WTC11 (cell line): ENCODE measurements around the gene SPATA4. TPM values are rescaled to one million over a fixed set of nuclear protein-coding genes. Genes with fewer than 3 reads are reported as not detected.

ENCODE experiments used
- ATAC-seq: fragments of 200-7000 bp; cut with Tn5 transposase; 2 replicates; pipeline ENCODE4 v1.10.0; 2021; ENCODE audit warnings: mild to moderate bottlenecking, moderate library complexity
- CTCF ChIA-PET: fragments of 300-600 bp; sonication (Branson Sonifier 250); formaldehyde crosslinking; loops from one replicate; lab custom pipeline; 2021; ENCODE audit warnings: antibody characterized with exemption; lab: Charles Lee
- POLR2A ChIA-PET: fragments of 350-600 bp; sonication (Branson Sonifier 250); formaldehyde crosslinking; loops from one replicate; lab custom pipeline; 2021; ENCODE audit warnings: antibody characterized with exemption; lab: Charles Lee
- DNase-seq: peaks from one replicate; pipeline ENCODE4 v3.0.0; 2021; ENCODE audit warnings: low spot score
- H3K27ac Mint-ChIP-seq: 2 replicates; pipeline ENCODE4 v1.8.0; 2021; ENCODE audit warnings: mixed read lengths
- H3K27me3 Mint-ChIP-seq: 2 replicates; pipeline ENCODE4 v1.8.0; 2021; ENCODE audit warnings: low read depth, mild to moderate bottlenecking, moderate library complexity, mixed read lengths
- H3K36me3 Mint-ChIP-seq: 2 replicates; pipeline ENCODE4 v1.8.0; 2021; ENCODE audit warnings: mixed read lengths
- H3K4me1 Mint-ChIP-seq: 2 replicates; pipeline ENCODE4 v1.8.0; 2022; ENCODE audit warnings: mixed read lengths
- H3K4me3 Mint-ChIP-seq: 2 replicates; pipeline ENCODE4 v1.8.0; 2021; ENCODE audit warnings: mild to moderate bottlenecking, moderate library complexity, mixed read lengths
- H3K9me3 Mint-ChIP-seq: 2 replicates; pipeline ENCODE4 v1.8.0; 2021; ENCODE audit warnings: mixed read lengths
- CREM ChIP-seq: sonication (generic); formaldehyde crosslinking; IDR thresholded peaks from 2 replicates; pipeline ENCODE4 v1.8.1; 2022; ENCODE audit warnings: mild to moderate bottlenecking, missing genetic modification reagents, moderate library complexity
- E2F4 ChIP-seq: sonication (generic); formaldehyde crosslinking; IDR thresholded peaks from 2 replicates; pipeline ENCODE4 v1.8.1; 2022; ENCODE audit warnings: low read depth, mild to moderate bottlenecking, moderate library complexity, missing genetic modification reagents, borderline replicate concordance
- ESRRA ChIP-seq: sonication (generic); formaldehyde crosslinking; IDR thresholded peaks from 2 replicates; pipeline ENCODE4 v1.8.1; 2022; ENCODE audit warnings: mild to moderate bottlenecking, missing genetic modification reagents, borderline replicate concordance
- FOXK1 ChIP-seq: sonication (generic); formaldehyde crosslinking; IDR thresholded peaks from 2 replicates; pipeline ENCODE4 v1.8.0; 2022; ENCODE audit warnings: mild to moderate bottlenecking, moderate library complexity, missing genetic modification reagents
- FOXP4 ChIP-seq: sonication (generic); formaldehyde crosslinking; IDR thresholded peaks from 2 replicates; pipeline ENCODE4 v1.8.0; 2022; ENCODE audit warnings: mild to moderate bottlenecking, missing genetic modification reagents
- GABPB1 ChIP-seq: sonication (generic); formaldehyde crosslinking; IDR thresholded peaks from 2 replicates; pipeline ENCODE4 v1.8.1; 2023; ENCODE audit warnings: mild to moderate bottlenecking, missing genetic modification reagents
- GRHL2 ChIP-seq: fragments of 250-450 bp; sonication (Bioruptor Pico); IDR thresholded peaks from 2 replicates; pipeline ENCODE4 v1.8.0; 2022; ENCODE audit warnings: mild to moderate bottlenecking, moderate library complexity; ENCODE audit not compliant: insufficient replicate concordance, severe bottlenecking
- GTF2I ChIP-seq: fragments of 250-450 bp; sonication (Bioruptor Pico); conservative IDR thresholded peaks from 2 replicates; pipeline ENCODE4 v1.4.0; 2021; ENCODE audit warnings: mild to moderate bottlenecking
- NR1H2 ChIP-seq: sonication (generic); formaldehyde crosslinking; IDR thresholded peaks from 2 replicates; pipeline ENCODE4 v1.9.0; 2021; ENCODE audit warnings: mild to moderate bottlenecking, moderate library complexity, missing genetic modification reagents
- PRDM15 ChIP-seq: sonication (generic); formaldehyde crosslinking; IDR thresholded peaks from 2 replicates; pipeline ENCODE4 v1.8.0; 2022; ENCODE audit warnings: missing genetic modification reagents
- PRRX2 ChIP-seq: fragments of 250-450 bp; sonication (Bioruptor Pico); IDR thresholded peaks from 2 replicates; pipeline ENCODE4 v1.8.0; 2021; ENCODE audit warnings: mild to moderate bottlenecking
- SMAD4 ChIP-seq: sonication (generic); formaldehyde crosslinking; IDR thresholded peaks from 2 replicates; pipeline ENCODE4 v1.8.0; 2022; ENCODE audit warnings: mild to moderate bottlenecking, missing genetic modification reagents
- TCF7 ChIP-seq: sonication (generic); formaldehyde crosslinking; IDR thresholded peaks from 2 replicates; pipeline ENCODE4 v1.8.0; 2022; ENCODE audit warnings: mild to moderate bottlenecking, low read depth, missing genetic modification reagents, moderate library complexity
- TEAD1 ChIP-seq: sonication (generic); formaldehyde crosslinking; IDR thresholded peaks from 2 replicates; pipeline ENCODE4 v1.8.0; 2022; ENCODE audit warnings: mild to moderate bottlenecking, missing genetic modification reagents
- ZNF396 ChIP-seq: fragments of 250-450 bp; sonication (Bioruptor Pico); IDR thresholded peaks from 2 replicates; pipeline ENCODE4 v1.8.0; 2021; ENCODE audit warnings: mild to moderate bottlenecking, moderate library complexity, borderline replicate concordance
- ZSCAN18 ChIP-seq: fragments of 250-450 bp; sonication (Bioruptor Pico); IDR thresholded peaks from 2 replicates; pipeline ENCODE4 v2.1.2; 2022; ENCODE audit warnings: mild to moderate bottlenecking, moderate library complexity
- total RNA-seq: library from RNA; stranded (reverse); gene quantifications from 3 replicates; pipeline ENCODE4 v1.2.3, GENCODE V29; 2021
- TF ChIP-seq, protein P1 (sequence below): sonication (generic); formaldehyde crosslinking; IDR thresholded peaks from 2 replicates; pipeline ENCODE4 v1.8.1; 2022; ENCODE audit warnings: mild to moderate bottlenecking, missing genetic modification reagents, moderate library complexity, borderline replicate concordance
- TF ChIP-seq, protein P2 (sequence below): sonication (generic); formaldehyde crosslinking; conservative IDR thresholded peaks from 2 replicates; pipeline ENCODE4 v1.8.1; 2022; ENCODE audit warnings: mild to moderate bottlenecking, missing genetic modification reagents
- TF ChIP-seq, protein P3 (sequence below): sonication (generic); formaldehyde crosslinking; IDR thresholded peaks from 2 replicates; pipeline ENCODE4 v1.8.0; 2023; ENCODE audit warnings: missing genetic modification reagents
- TF ChIP-seq, protein P4 (sequence below): sonication (generic); formaldehyde crosslinking; IDR thresholded peaks from 2 replicates; pipeline ENCODE4 v1.8.0; 2022; ENCODE audit warnings: mild to moderate bottlenecking, missing genetic modification reagents

The SPATA4 gene
- total RNA-seq, 1 experiment from 2014 or later, result not detected

- ChIA-PET CTCF (no interaction called here), POLR2A (no interaction called here)
- ATAC-seq, result no peak
- Mint-ChIP-seq H3K4me1 (peaks cover 24% of the 10 kb centered on the region), H3K4me3 (no peak overlapping the region), H3K27me3 (no peaks in the 10 kb centered on the region), H3K9me3 (peaks cover 16% of the 10 kb centered on the region), H3K27ac (no peak overlapping the region), H3K36me3 (peaks cover 10% of the 10 kb centered on the region; the same call in 1 of the 2 replicates)
- TF ChIP-seq, protein P1, sequence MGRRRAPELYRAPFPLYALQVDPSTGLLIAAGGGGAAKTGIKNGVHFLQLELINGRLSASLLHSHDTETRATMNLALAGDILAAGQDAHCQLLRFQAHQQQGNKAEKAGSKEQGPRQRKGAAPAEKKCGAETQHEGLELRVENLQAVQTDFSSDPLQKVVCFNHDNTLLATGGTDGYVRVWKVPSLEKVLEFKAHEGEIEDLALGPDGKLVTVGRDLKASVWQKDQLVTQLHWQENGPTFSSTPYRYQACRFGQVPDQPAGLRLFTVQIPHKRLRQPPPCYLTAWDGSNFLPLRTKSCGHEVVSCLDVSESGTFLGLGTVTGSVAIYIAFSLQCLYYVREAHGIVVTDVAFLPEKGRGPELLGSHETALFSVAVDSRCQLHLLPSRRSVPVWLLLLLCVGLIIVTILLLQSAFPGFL, result no peak
- TF ChIP-seq TEAD1 (CRISPR knock-in tag) (no peak), ESRRA (CRISPR knock-in tag) (no peak), E2F4 (CRISPR knock-in tag) (no peak), PRRX2 (CRISPR knock-in tag) (no peak), SMAD4 (no peak), GABPB1 (CRISPR knock-in tag) (no peak), PRDM15 (CRISPR knock-in tag) (no peak), GTF2I (CRISPR knock-in tag) (no peak), FOXP4 (CRISPR knock-in tag) (no peak), ZSCAN18 (CRISPR knock-in tag) (no peak), TCF7 (CRISPR knock-in tag) (no peak)
- TF ChIP-seq, protein P2, sequence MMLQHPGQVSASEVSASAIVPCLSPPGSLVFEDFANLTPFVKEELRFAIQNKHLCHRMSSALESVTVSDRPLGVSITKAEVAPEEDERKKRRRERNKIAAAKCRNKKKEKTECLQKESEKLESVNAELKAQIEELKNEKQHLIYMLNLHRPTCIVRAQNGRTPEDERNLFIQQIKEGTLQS (CRISPR knock-in tag), result no peak
- TF ChIP-seq, protein P3, sequence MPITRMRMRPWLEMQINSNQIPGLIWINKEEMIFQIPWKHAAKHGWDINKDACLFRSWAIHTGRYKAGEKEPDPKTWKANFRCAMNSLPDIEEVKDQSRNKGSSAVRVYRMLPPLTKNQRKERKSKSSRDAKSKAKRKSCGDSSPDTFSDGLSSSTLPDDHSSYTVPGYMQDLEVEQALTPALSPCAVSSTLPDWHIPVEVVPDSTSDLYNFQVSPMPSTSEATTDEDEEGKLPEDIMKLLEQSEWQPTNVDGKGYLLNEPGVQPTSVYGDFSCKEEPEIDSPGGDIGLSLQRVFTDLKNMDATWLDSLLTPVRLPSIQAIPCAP (CRISPR knock-in tag), result no peak
- DNase-seq, result no peak
These were observed 12.5 kb upstream of the SPATA4 start for GRCh38 chr4:176207839-176208238.

DNA sequence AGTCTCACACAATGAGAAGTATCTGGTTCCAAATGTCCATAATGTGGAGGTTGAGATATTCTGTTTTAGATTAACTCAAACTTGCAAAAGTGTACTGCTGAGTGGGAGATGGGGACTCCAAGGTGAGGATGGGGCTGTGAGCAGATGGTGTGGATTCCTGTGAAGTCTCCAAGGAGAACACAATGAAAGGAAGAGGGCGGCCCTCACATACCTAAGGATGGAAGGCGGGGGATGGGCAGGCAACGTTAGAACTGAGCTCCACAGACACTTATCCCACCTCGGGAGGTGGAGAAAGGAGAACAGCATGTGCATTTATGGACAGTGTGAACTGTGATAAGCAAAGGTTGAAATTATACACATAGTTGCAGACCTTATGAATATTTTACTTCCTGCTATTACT is 9.9 kb upstream of the SPATA4 start:
- Mint-ChIP-seq H3K27me3 (no peaks in the 10 kb centered on the region; the same call in 1 of the 2 replicates), H3K27ac (no peak overlapping the region), H3K9me3 (peaks cover 12% of the 10 kb centered on the region), H3K4me1 (peaks cover 23% of the 10 kb centered on the region), H3K4me3 (no peak overlapping the region), H3K36me3 (0 out of 2 replicates have a peak, but pooled peaks cover 2% of the 10 kb centered on the region)
- CTCF ChIA-PET, result no interaction called here
- POLR2A ChIA-PET, result no interaction called here
- TF ChIP-seq ZNF396 (CRISPR knock-in tag) (no peak), FOXK1 (CRISPR knock-in tag) (no peak), CREM (CRISPR knock-in tag) (no peak), SMAD4 (no peak), GRHL2 (CRISPR knock-in tag) (no peak), NR1H2 (CRISPR knock-in tag) (no peak)
- TF ChIP-seq, protein P4, sequence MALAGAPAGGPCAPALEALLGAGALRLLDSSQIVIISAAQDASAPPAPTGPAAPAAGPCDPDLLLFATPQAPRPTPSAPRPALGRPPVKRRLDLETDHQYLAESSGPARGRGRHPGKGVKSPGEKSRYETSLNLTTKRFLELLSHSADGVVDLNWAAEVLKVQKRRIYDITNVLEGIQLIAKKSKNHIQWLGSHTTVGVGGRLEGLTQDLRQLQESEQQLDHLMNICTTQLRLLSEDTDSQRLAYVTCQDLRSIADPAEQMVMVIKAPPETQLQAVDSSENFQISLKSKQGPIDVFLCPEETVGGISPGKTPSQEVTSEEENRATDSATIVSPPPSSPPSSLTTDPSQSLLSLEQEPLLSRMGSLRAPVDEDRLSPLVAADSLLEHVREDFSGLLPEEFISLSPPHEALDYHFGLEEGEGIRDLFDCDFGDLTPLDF (CRISPR knock-in tag), result no peak
- DNase-seq, result peak; percentile 24
- peak; percentile 72 for ATAC-seq
